Measurements from ENCODE around the gene SDCCAG8.

DNA sequence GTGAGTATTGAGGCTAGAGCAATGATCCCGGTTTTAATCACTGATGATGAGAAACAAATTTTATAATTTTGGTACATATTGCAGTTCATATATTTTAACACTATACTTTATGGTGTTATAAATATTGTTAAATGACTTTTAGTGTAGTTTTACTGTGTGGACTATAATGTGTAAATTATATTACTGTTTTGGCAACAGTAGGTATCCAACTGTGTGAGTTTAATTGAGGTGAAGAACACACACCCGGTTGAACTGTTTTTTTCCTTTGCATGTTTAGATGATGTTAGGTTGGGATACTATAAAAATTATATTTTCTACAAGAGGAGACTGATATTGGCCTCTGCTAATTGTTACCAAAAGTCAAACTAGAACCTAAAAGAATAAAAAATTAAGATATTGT is 166.5 kb downstream of the SDCCAG8 start:
- no peak for TF ChIP-seq CTCF (IDR thresholded peaks at IDR 0.05)
- TF ChIP-seq POLR2A (IDR thresholded peaks at IDR 0.05) = no peak
